NCI-H1436 treated with DMSO at 0.1 percent for 48 hours (cell line): ENCODE results near the gene ZNF750.

Source experiments
- DNase-seq: peaks from one replicate; lab custom pipeline; 2025; lab: John Stamatoyannopoulos, UW

Gene ZNF750

DNA sequence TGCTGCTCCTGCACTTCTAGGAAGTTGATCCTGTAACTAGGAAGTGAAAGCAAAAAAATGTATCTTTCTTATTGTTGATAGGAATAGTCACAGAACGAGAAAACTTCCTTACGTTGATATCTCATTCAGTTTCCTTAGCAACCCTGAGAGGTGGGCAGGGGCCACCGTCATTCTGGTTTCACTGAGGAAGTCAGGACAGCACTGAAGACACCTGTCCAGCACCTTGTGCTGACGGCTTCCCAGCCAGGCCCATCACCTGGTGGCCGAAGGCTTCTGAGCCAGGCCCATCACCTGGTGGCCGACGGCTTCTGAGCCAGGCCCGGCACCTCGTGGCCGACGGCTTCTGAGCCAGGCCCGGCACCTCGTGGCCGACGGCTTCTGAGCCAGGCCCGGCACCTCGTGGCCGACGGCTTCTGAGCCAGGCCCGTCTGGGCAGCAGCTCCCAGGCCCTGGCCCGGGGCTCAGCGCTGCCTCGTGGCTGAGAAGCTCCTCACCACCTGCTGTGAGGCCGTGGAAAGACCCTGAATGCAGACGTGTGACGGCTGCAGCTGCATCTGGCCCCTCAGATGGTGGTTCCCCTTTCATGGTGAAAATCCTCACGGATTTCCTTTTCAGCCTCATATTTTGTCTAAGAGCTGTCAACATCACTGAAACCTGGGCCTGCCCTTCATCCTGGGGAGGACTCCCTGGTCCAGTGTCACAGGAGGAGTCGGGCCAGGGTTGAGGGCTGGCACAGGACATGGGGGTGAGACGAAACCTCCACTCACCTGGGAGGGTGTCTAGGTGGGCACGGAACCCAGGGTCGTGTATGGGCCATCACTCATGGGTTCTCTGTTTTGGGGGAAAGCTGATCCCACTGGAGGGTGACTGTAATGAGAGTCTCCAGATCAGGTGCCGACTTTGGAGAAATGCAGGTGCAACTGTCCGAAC, 33.0 kb upstream of the ZNF750 start:
- no peak for DNase-seq

DNA sequence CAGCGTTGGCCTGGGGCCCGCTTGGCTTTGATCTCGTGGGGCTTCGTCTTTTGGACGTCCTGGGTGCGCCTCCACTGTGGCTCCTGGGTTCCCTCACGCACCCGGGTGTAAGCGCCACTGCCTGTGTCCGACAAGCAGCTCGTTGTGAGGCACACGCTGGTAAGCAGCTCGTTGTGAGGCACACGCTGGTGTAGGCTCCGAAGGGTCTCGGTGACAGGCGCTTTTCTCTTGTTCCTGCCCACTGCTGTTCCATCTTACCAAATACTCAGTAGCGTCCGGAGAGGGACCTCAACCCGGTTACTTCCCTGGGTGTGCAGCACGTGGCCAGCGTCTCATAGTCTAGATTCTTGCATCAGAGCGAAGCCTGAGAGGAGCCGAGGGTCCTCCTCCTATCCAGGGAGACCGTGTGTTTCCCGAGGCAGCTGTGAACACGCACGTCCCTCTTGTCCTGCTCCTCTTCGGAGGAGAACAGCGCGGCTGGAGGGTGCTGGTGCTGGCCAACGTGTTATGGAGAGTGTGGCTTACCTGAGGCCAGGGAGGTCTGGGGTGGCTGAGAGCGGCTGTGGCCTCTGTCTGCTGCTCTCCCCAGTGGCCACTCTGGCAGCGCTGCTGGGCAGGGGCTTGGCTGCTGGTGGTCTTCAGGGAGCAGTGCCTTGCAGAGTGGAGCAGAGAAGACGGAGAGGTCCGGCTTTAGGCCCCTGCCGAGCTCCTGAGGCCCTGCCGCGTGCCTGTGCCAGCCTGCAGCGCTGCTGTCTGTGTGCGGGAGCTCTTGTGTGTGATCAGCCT, 32.1 kb upstream of the ZNF750 start:
- no peak for DNase-seq

DNA sequence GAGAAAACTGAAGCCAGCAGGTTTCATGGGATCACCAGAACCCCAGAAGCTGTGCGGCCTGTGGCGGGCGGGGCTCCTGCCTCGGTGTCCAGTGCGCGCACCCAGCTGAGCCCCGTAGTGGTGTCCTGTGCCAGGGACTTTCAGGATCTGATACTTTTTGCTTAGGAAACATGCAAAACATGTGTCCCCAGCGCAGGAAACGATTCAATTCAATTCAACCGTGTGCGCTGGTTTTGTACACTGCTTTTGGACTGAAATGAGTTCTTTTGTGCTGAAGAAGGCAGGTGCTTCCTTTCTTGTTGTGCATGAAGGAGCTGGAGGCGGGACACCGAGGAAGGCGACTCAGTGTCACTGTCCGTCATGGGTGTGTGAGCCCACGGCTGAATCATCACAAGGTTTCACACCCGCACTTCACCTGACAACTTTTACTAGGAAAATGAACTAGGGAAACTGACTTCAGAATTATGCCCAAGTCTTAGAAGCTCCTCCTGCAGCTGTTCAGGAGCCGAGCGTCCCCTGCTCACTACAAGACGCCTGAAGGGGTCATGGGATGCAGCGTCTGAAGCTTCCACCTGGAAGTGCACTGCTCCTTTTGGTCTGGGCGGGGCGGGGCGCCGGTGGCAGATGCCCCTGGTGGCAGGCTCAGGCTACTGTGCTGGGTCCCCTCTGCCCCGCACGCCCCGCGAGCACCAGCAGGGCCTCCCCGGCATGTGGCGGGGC, 31.4 kb upstream of the ZNF750 start:
- no peak for DNase-seq

DNA sequence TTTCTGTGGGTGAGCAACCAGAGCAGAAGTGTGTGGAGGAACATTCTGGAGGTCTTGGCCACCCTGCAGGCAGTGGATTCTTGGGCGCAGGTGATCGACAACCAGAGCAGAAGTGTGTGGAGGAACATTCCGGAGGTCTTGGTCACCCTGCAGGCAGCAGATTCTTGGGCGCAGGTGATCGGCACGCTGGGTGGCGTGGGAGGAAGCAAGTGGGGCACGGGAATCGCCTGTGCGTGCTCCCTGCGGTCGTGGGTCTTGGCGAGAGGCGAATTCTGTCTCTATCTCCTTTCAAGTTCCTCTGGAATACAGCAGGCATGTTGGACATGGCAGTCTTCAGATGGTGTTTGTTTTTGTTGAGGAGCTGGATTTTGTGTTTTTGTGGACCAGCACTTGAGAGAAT, 30.7 kb upstream of the ZNF750 start:
- DNase-seq: no peak

DNA sequence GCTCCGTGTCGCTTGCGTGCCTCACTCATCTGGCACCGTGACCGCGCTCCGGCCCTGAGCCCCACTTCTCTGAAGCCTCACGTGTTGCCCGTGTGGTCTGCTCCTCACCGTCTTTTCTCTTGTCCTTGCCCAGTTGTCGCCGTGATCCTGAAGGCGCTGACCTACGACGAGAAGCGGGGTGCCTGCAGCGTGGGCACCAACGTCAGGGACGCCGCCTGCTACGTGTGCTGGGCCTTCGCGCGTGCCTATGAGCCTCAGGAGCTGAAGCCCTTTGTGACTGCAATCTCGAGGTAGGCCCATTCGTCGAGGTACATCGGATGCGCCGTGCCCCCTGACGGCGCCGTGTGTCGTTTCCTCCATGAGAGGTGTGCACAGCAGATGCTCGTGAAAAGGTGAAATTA, 30.3 kb upstream of the ZNF750 start:
- no peak for DNase-seq

DNA sequence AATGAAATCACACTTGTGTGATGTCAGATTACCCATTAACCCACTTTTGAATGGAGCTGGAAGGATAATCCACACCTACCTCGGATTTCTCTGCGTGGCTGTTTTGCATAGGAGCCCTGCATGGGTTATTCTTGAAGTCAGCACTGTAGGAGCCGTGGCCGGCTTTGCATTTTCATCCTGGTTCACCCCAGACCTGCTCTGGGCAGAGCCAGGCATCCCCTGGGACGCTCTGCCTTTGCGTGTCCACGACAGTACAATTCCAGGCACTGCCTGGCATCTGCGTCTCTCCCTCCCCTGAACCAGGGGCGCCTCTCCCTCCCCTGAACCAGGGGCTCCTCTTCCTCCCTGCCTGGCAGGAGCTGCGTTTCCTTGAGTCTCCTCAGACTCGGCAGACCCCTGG, 29.7 kb upstream of the ZNF750 start:
- no peak for DNase-seq

DNA sequence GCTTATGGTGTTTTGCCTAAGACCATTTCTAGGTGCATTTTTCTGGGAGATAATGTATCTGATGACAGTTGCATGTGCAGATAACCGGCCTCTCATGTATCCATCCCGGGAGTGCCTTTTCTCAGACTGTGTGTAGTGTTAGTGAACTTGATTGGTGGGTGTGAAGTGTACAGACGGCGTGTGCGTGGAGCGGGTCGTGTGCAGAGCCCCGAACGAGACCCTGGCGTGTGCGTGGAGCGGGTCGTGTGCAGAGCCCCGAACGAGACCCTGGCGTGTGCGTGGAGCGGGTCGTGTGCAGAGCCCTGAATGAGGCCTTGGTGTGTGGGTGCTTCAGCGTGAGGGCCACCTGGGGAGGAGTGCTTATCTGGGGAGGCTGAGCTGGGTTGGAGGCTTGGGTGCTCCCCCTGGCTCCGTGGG, 28.9 kb upstream of the ZNF750 start:
- DNase-seq: no peak

DNA sequence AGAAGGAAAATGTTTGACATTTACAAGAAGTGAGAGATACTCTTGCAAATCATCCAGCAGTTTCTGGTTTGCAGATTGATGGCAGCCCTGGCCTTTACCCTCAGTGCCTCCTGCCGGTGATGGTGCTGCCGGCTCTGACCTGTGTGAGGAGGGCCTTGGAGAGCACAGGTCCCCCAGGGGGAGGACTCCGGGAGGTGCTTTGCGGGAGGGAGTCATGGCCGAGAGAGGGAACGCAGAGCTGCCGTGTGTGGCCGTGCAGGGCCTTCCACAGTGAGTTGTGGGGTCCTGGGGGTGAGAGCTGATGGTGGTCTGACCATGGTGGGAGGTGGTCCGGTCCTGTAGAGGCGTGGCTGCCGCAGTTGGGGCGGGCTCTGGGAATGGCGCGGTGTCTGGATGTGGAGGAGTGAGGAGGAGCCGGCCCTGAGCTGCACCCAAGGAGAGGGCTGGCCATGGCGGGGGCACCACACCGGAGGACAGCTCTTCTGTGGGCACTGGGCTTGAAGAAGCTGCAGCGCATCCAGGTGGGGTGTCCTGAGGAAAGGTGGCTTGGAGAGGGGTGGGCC, 28.0 kb upstream of the ZNF750 start:
- no peak for DNase-seq

DNA sequence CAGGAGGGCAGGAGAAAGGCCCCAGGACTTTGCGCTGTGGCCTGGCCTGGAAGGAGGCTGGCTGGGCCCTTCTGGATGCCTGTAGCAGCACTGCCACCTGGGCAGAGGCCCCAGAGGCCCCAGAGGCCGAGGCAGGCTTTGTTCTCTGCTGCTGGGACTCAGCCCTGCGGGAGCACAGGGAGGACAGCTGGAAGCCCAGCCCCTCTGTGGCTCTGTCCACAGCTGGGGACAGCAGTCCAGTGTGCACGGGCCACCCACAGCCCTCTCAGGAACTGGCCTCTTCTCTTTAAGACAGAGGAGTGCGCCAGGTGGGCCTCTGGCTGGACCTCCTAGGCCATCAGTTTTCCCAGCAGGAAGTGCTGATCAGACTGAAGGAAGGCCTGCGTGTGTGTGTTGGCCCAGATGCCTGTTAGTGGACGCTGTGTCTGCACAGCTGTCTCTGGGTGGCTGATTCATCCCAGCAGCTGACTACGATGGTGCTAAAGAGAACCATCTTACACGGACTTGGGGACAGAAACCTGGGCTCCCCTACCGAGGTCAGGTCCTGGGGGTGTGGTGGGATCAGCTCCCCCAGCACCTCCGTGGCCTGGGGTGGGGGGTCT, 26.9 kb upstream of the ZNF750 start:
- DNase-seq: no peak

DNA sequence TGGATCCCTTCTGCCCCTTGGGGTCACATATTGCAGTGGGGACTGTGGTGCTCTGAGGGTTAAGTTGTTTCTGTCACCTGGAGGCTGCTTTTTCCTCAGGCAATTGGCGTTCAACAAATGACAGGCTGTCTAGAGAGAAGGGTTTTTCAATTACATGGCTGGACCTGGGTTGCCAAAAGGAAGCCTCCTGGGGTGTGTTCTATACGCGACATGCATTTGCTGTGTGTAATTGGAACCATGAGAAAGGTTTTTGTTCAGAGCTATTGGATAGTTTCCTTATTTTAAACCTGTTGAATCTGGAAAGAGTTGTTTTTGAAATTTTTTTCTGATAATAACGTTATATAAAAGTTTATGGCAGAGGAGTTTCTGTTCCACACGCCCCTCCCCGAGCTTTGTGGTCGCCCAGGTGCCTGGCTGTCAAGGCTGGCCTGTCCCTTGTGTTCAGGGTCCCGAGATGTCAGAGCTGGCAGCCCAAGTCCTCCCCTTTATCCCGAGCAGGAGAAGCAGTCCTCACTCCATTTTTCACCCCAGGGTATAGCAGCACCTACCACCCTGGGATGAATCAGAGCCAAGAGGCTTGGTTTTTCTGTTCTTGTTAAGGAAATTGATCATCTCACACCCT, 26.1 kb upstream of the ZNF750 start:
- DNase-seq: no peak

DNA sequence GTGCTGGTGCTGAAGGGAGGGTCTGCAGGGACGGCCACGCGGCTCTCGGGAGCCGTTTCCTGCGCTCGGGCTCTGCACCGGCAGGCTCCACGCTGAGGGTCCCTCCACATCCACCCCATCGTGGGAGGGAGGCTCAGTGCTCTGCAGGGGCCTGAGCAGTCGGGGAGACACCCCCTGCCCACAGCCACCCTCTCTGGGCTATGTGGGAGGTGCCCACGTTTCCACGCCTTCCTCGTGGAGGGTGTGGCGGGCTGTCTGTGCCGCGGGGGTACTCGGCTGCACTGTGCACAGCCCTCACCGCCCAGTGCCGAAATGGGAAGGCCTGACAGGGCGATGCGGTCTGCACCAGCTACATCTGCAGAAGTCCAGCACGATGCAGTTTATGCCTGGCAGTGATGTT, 25.5 kb upstream of the ZNF750 start:
- DNase-seq: no peak

DNA sequence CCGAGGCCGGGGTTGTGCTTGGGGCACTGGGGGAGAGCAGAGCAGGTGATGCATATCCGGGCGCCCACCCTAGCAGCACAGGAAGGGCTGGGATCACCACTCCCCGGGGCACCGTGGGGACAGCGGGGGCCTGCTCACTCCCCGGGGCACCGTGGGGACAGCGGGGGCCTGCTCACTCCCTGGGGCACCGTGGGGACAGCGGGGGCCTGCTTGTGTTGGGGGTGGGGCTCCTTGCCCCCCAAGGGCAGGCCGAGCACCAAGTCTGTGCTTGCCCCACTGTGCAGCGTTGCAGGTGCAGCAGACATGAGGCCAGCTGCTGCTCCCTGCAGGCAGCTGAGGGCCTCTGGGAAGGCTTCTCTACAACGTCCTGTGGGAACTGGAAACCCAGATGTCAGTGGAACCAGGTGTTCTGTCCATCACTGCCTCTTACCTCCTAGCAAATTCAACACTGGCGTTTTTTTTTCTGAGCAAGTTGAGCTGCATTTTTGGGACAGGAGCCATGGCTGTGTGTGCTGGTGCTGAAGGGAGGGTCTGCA, 25.0 kb upstream of the ZNF750 start:
- DNase-seq: no peak

DNA sequence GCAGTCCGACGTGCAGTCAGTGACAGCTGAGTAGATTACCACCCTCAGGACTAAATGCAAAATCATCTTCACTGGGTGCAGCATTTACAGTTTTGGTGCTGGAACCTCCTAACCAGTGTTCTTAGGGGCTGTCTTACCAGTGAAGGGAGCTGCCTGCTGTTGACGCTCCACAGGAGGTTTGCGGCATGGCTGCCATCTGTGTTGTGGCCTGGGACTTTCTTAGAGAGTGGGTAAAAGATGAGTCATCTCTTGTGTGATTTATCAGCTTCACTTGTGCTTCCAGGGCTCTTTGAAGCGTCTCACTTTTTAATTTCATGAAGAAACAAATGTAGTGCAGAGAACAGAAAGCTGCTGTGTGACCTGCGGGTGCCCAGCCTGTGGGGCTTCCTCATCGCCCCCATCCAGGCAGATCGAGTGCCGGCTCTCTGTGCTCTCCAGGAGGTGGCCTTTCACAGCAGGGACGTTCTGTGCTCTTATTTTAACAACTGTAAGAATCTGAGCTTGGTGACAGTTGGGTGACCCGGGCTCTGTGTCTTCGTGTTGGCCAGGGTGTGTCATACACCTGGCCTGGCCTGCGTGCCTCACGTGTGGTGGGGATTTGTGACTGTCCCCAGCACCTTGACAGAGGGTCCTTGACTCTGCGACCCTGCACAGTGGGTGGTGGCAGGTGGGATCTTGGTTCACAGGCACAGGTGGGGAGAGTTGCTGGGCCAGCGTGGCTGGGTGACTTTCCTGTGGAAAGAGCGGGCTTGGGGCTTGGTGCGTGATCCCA, 24.3 kb upstream of the ZNF750 start:
- no peak for DNase-seq

DNA sequence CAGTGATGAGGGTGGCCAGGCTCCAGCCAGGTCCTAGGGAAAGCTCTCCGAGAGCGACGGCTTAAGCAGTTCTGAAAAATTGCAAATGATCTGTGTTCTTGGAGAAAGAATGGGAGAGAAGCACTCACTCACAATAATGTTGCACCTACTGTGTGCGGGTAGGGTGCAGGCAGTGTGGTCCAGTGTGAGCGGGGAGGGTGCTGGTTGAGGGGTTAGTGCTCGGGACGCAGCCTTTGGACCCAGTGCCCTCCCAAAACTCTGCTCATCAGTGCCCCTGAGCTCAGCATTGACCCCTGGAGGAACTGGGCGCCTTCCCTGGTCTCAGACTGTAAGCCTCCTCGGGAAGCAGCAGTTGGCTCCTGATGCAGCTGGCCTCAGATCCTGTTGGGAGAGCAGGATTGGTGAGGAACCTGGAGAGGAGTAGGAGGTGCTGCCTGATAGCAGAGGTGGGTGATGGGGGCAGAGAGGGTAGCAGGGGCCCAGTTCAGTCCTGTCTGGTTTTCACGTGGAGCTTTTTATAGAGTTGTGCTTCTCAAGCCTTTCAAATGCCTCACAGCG, 23.6 kb upstream of the ZNF750 start:
- no peak for DNase-seq

DNA sequence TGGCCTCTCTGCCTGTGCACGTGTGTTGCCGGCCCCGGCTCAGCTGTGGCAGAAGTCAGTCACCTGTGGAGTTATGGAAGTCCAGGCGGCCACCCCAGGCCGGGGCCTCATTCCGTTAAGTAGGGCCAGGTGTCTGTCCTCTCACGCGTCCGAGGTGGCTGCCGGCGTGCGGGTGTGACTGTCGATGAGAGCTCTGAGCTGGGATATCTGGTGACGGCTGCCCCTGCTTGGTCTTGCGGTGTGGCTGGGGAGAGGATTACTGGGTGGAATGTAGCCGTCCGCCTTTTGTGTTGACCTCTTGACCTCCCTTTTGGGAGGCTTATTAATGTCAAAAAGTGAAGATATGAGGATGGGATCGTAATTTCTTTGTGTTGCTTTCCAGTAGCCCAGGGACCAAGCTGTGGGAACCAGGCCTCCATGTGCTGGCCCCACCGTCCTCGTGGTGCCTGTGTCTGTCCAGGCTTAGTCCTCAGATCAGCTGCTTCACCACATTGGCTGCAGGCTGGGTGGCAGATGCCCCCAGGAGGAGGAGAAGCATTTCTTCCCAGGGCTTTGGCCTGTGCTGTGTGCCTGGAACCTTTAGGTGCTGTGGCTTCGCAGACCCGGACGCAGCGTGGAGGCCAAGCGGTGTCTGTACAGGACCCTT, 23.0 kb upstream of the ZNF750 start:
- DNase-seq: no peak

DNA sequence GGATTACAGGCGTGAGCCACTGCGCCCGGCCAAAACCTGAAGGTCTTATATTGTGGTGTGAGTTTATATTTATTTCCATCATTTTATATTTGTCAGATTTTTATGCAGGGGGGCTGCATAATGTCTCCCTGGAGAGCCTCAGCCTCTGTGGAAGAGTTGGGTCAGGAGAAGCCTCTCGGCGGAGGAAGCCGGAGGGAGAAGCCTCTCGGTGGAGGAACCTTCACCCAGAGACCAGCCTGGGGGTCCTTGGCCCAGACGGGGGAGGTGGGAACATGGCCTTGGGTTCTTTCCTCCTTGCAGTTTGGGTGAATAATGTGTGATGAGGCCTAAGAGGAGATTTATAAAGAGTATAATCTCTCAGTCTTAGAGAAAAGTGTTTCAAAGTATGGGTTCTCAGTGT, 22.4 kb upstream of the ZNF750 start:
- no peak for DNase-seq

DNA sequence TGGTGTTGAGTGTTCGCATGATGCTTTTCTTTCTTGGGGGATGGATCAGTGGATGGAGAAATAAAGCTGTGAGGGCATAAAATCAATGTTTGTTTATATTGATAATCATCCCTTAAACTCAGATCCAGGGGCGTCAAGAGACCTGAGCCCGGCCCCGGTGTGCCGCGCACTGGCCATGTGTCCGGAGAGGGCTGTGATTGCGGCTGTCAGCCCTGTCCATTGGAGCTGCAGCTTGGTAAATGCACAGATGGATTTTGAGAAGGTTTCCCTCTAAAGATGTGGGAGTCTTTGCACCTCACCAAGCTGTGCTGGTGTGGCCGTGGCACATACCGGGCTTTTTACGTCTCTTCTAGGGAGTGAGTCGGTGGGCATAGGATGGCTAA, 21.6 kb upstream of the ZNF750 start:
- DNase-seq: no peak

DNA sequence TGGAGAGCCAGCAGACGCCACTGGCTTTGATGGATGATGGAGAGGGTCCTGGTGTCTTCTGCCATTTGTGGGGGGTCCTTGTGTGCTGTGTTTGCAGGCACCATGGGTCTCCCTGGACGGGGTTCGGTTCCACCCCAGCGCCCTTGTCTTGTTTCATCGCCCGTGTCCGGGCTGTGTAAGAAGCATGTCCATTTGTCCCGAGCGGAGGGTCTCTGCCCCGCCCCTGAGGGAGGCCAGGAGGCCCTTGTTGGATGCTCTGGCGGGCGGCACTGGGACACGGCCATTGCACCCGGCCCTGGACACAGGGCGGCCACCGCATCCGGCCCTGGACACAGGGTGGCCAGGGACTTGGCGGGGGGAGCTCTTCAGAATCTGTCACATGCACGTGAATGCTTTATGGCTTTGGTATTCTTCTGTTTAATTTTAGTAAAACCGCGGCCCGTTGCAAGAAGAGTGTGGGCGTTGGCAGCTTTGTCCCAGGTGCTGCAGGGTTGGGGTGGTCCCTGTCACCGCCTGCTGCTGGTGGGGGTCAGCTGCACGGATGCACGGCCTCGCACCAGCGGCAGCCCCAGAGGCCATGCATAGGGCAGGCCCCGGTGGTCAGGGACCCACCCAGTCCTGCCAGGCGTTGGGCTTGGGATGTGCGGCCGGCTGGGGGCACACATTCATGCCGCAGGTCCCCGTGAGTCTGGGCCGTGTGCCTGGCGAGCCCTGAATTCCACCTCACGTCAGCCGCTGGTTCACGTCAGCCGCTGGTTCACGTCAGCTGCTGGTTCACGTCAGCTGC, 21.0 kb upstream of the ZNF750 start:
- no peak for DNase-seq
